ENCODE results near the gene COL9A3. TPM values are rescaled to one million over a fixed set of nuclear protein-coding genes. Genes with fewer than 3 reads are reported as not detected.
A peak's percentile ranks its signal among the peaks of the same experiment; 100 is the strongest.
"Not testable (repeated sequence)": the region's sequence is repeated elsewhere in the genome, so short reads cannot be mapped to it uniquely, and the experiment has no call there.

The COL9A3 gene
- total RNA-seq, 1 donor from 2014 or later: 10.5 TPM

- H3K27me3 Mint-ChIP-seq (ENCODE audit: insufficient read depth, low read depth): peaks cover 2% of the 10 kb centered on the region
- H3K4me1 ChIP-seq: no peaks in the 10 kb centered on the region
- no peak overlapping the region for H3K27ac ChIP-seq
- no peak for DNase-seq (ENCODE audit: low spot score)
- H3K27me3 ChIP-seq: no peaks in the 10 kb centered on the region
- no peak overlapping the region for H3K4me3 ChIP-seq
- H2AFZ ChIP-seq (replicated peaks): no peak overlapping the region
- H3K9ac ChIP-seq: no peak overlapping the region
- H3K4me3 Mint-ChIP-seq: no peak overlapping the region
- H3K36me3 ChIP-seq: no peaks in the 10 kb centered on the region
- H3F3A ChIP-seq (ENCODE audit: low read depth): peaks cover 10% of the 10 kb centered on the region
- H4K20me1 ChIP-seq (ENCODE audit: low read depth): peaks cover 10% of the 10 kb centered on the region
- no peaks in the 10 kb centered on the region for H3K9me3 ChIP-seq (ENCODE audit: low read depth)
- no peak overlapping the region for H3K27ac Mint-ChIP-seq
- no peaks in the 10 kb centered on the region for H3K79me2 ChIP-seq (ENCODE audit: low read depth)
- TF ChIP-seq CTCF (IDR thresholded peaks at IDR 0.05) (no peak), EZH2 (IDR thresholded peaks at IDR 0.05) (no peak), EZH2phosphoT487 (IDR thresholded peaks at IDR 0.05) (no peak)
- no peak overlapping the region for H3K4me2 ChIP-seq
- peaks cover 29% of the 10 kb centered on the region for H3K36me3 Mint-ChIP-seq
- no peaks in the 10 kb centered on the region for H3K9me3 Mint-ChIP-seq
- no peaks in the 10 kb centered on the region for H3K4me1 Mint-ChIP-seq
Observed at GRCh38 chr20:62846166-62846890, 29.5 kb downstream of the COL9A3 start.

GRCh38 chr20:62848917-62849316 is 32.1 kb downstream of the COL9A3 start:
- H3K4me3 Mint-ChIP-seq; H3F3A ChIP-seq (ENCODE audit: low read depth); H3K27ac ChIP-seq; H3K4me1 Mint-ChIP-seq; H3K27ac Mint-ChIP-seq; H3K4me2 ChIP-seq; H3K9ac ChIP-seq; DNase-seq (ENCODE audit: low spot score); H3K27me3 Mint-ChIP-seq (ENCODE audit: insufficient read depth, low read depth); H3K4me3 ChIP-seq; H2AFZ ChIP-seq (replicated peaks); H3K9me3 Mint-ChIP-seq; H3K27me3 ChIP-seq; H3K4me1 ChIP-seq; H3K79me2 ChIP-seq (ENCODE audit: low read depth); H3K9me3 ChIP-seq (ENCODE audit: low read depth); H3K36me3 ChIP-seq: not testable (repeated sequence)
- H4K20me1 ChIP-seq (ENCODE audit: low read depth): peaks cover 16% of the 10 kb centered on the region
- H3K36me3 Mint-ChIP-seq: peaks cover 36% of the 10 kb centered on the region

- peaks cover 2% of the 10 kb centered on the region for H3K27me3 Mint-ChIP-seq (ENCODE audit: insufficient read depth, low read depth)
- H3K27me3 ChIP-seq: no peaks in the 10 kb centered on the region
- no peak overlapping the region for H2AFZ ChIP-seq (replicated peaks)
- TF ChIP-seq EZH2phosphoT487 (IDR thresholded peaks at IDR 0.05) (no peak), EZH2 (IDR thresholded peaks at IDR 0.05) (no peak), CTCF (IDR thresholded peaks at IDR 0.05) (no peak)
- no peaks in the 10 kb centered on the region for H3K36me3 ChIP-seq
- no peak for DNase-seq (ENCODE audit: low spot score)
- no peak overlapping the region for H3K4me3 Mint-ChIP-seq
- H3K36me3 Mint-ChIP-seq: peaks cover 33% of the 10 kb centered on the region
- H3K9ac ChIP-seq: no peak overlapping the region
- H3K79me2 ChIP-seq (ENCODE audit: low read depth): no peaks in the 10 kb centered on the region
- no peak overlapping the region for H3K4me2 ChIP-seq
- H3K27ac ChIP-seq: no peak overlapping the region
- peaks cover 19% of the 10 kb centered on the region for H4K20me1 ChIP-seq (ENCODE audit: low read depth)
- H3K9me3 Mint-ChIP-seq: no peaks in the 10 kb centered on the region
- H3K4me3 ChIP-seq: no peak overlapping the region
- H3K4me1 Mint-ChIP-seq: no peaks in the 10 kb centered on the region
- no peaks in the 10 kb centered on the region for H3K9me3 ChIP-seq (ENCODE audit: low read depth)
- no peaks in the 10 kb centered on the region for H3K4me1 ChIP-seq
- no peaks in the 10 kb centered on the region for H3F3A ChIP-seq (ENCODE audit: low read depth)
- no peak overlapping the region for H3K27ac Mint-ChIP-seq
Observed at GRCh38 chr20:62849431-62849830, 32.6 kb downstream of the COL9A3 start.

GRCh38 chr20:62850333-62850974 is 33.6 kb downstream of the COL9A3 start:
- Mint-ChIP-seq H3K36me3 (peaks cover 34% of the 10 kb centered on the region), H3K27me3 (ENCODE audit: insufficient read depth, low read depth) (peaks cover 2% of the 10 kb centered on the region), H3K4me1 (no peaks in the 10 kb centered on the region), H3K9me3 (no peaks in the 10 kb centered on the region), H3K27ac (peak overlapping the region; percentile 20), H3K4me3 (no peak overlapping the region)
- Histone ChIP-seq H3K9me3 (ENCODE audit: low read depth) (no peaks in the 10 kb centered on the region), H3K27me3 (no peaks in the 10 kb centered on the region), H3K4me1 (no peaks in the 10 kb centered on the region), H3K79me2 (ENCODE audit: low read depth) (no peaks in the 10 kb centered on the region), H2AFZ (replicated peaks) (no peak overlapping the region), H3K27ac (no peak overlapping the region), H4K20me1 (ENCODE audit: low read depth) (peaks cover 19% of the 10 kb centered on the region), H3K4me2 (no peak overlapping the region), H3F3A (ENCODE audit: low read depth) (no peaks in the 10 kb centered on the region), H3K9ac (no peak overlapping the region), H3K4me3 (no peak overlapping the region), H3K36me3 (no peaks in the 10 kb centered on the region)
- TF ChIP-seq CTCF (IDR thresholded peaks at IDR 0.05) (peak; percentile 15), EZH2phosphoT487 (IDR thresholded peaks at IDR 0.05) (no peak)
- DNase-seq (ENCODE audit: low spot score): no peak

Measured in neural progenitor cell (in vitro differentiated cells).